ENCODE results near the gene CEP192. TPM values are rescaled to one million over a fixed set of nuclear protein-coding genes. Genes with fewer than 3 reads are reported as not detected.

CEP192 gene
- total RNA-seq, 1 donor from 2014 or later = 13.9 TPM

DNA sequence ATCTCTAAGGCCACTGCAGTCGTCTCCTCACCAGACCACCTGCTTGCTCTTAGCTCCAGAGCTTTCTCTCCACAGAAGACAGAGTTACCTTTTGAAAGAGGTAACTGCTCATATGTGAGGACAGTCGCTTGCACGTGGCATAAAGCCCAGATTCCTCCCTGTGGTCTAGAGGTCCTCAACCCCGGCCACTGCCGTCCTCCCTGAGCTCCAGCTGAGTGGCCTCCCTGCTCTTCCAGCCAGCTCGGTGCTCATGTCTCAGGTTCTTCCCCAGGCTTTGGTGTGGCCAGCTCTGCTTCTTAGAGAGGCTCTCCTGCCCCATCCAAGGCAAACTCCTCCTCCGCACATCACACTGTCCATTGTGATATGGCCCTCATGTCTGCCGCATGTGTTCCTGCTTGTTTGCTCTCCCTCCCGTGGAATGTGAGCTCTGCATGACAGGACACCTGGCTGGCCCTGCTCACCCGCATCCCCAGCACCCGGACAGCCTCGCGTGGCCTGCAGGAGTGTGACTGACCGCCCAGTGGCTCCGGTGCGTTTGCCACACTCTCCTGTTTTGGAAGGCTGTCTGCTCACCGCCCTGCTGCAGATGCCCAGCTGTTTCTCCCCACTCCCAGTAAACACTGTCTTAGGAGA is 135.9 kb downstream of the CEP192 start:
- no peak for TF ChIP-seq EZH2 (IDR thresholded peaks at IDR 0.05; ENCODE audit: insufficient read depth, low read length)
- TF ChIP-seq, protein P1, sequence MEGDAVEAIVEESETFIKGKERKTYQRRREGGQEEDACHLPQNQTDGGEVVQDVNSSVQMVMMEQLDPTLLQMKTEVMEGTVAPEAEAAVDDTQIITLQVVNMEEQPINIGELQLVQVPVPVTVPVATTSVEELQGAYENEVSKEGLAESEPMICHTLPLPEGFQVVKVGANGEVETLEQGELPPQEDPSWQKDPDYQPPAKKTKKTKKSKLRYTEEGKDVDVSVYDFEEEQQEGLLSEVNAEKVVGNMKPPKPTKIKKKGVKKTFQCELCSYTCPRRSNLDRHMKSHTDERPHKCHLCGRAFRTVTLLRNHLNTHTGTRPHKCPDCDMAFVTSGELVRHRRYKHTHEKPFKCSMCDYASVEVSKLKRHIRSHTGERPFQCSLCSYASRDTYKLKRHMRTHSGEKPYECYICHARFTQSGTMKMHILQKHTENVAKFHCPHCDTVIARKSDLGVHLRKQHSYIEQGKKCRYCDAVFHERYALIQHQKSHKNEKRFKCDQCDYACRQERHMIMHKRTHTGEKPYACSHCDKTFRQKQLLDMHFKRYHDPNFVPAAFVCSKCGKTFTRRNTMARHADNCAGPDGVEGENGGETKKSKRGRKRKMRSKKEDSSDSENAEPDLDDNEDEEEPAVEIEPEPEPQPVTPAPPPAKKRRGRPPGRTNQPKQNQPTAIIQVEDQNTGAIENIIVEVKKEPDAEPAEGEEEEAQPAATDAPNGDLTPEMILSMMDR (IDR thresholded peaks at IDR 0.05; ENCODE audit: insufficient read depth, low read depth, low read length) = no peak
- no peak for FAIRE-seq
- no peak overlapping the region for H3K4me3 ChIP-seq (ENCODE audit: insufficient read depth, low read depth, low read length)
- no peaks in the 10 kb centered on the region for H3K9me3 ChIP-seq (ENCODE audit: insufficient read depth, low read depth, low read length)
- no peak overlapping the region for H3K27ac Mint-ChIP-seq (ENCODE audit: unreplicated experiment)
- no peaks in the 10 kb centered on the region for H3K79me2 ChIP-seq (ENCODE audit: insufficient read depth, low read length)
- H3K4me1 ChIP-seq (ENCODE audit: insufficient read depth, low read length) = no peaks in the 10 kb centered on the region
- no peak overlapping the region for H2AFZ ChIP-seq (ENCODE audit: low read depth, low read length)
- H3K36me3 Mint-ChIP-seq (ENCODE audit: low read depth, unreplicated experiment) = peaks cover 19% of the 10 kb centered on the region
- no peak overlapping the region for H3K27ac ChIP-seq (ENCODE audit: low read depth, low read length)
- H3K9ac ChIP-seq (ENCODE audit: low read length) = no peak overlapping the region
- no peaks in the 10 kb centered on the region for H3K27me3 Mint-ChIP-seq (ENCODE audit: low read depth, unreplicated experiment)
- DNase-seq (ENCODE audit: low read depth) = no peak
- no peaks in the 10 kb centered on the region for H3K4me1 Mint-ChIP-seq (ENCODE audit: low read depth, unreplicated experiment)
- H4K20me1 ChIP-seq (ENCODE audit: insufficient read depth, low read length) = no peaks in the 10 kb centered on the region
- no peaks in the 10 kb centered on the region for H3K27me3 ChIP-seq (ENCODE audit: insufficient read depth, low read length)
- no peaks in the 10 kb centered on the region for H3K36me3 ChIP-seq (ENCODE audit: insufficient read depth, low read length)
- no peak overlapping the region for H3K4me3 Mint-ChIP-seq (ENCODE audit: unreplicated experiment)
- no peaks in the 10 kb centered on the region for H3K9me3 Mint-ChIP-seq (ENCODE audit: unreplicated experiment)
- no peak overlapping the region for H3K4me2 ChIP-seq (ENCODE audit: low read length)

DNA sequence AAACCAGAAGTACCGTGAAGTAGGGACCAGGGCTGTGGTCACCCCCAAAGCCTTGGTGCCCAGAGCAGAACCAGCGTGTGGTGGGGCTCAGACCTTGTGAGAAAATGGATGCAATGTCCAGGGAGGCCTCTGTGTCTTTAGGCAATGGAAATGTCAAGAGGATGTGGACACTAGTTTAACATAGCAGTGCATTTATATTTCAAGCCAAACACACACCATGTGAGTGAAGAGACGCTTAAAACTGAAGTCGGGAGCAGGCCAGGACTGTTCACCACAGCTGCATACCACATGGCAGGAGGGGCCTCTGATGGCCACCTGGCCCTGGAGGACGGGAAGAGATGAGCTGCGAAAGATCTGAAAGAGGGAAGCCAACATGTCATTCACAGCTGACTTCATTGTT is 140.1 kb downstream of the CEP192 start:
- Histone ChIP-seq H3K36me3 (ENCODE audit: insufficient read depth, low read length) (no peaks in the 10 kb centered on the region), H2AFZ (ENCODE audit: low read depth, low read length) (no peak overlapping the region), H3K4me1 (ENCODE audit: insufficient read depth, low read length) (peaks cover 4% of the 10 kb centered on the region), H3K9ac (ENCODE audit: low read length) (no peak overlapping the region), H3K9me3 (ENCODE audit: insufficient read depth, low read depth, low read length) (no peaks in the 10 kb centered on the region), H4K20me1 (ENCODE audit: insufficient read depth, low read length) (no peaks in the 10 kb centered on the region), H3K27ac (ENCODE audit: low read depth, low read length) (no peak overlapping the region), H3K79me2 (ENCODE audit: insufficient read depth, low read length) (no peaks in the 10 kb centered on the region), H3K4me3 (ENCODE audit: insufficient read depth, low read depth, low read length) (no peak overlapping the region), H3K27me3 (ENCODE audit: insufficient read depth, low read length) (peaks cover 3% of the 10 kb centered on the region), H3K4me2 (ENCODE audit: low read length) (no peak overlapping the region)
- Mint-ChIP-seq H3K27ac (ENCODE audit: unreplicated experiment) (no peak overlapping the region), H3K4me1 (ENCODE audit: low read depth, unreplicated experiment) (no peaks in the 10 kb centered on the region), H3K27me3 (ENCODE audit: low read depth, unreplicated experiment) (no peaks in the 10 kb centered on the region), H3K36me3 (ENCODE audit: low read depth, unreplicated experiment) (peaks cover 19% of the 10 kb centered on the region), H3K4me3 (ENCODE audit: unreplicated experiment) (no peak overlapping the region), H3K9me3 (ENCODE audit: unreplicated experiment) (peaks cover 8% of the 10 kb centered on the region)
- DNase-seq (ENCODE audit: low read depth) (no peak), FAIRE-seq (no peak)
- TF ChIP-seq, protein P1 (IDR thresholded peaks at IDR 0.05; ENCODE audit: insufficient read depth, low read depth, low read length) = no peak
- no peak for TF ChIP-seq EZH2 (IDR thresholded peaks at IDR 0.05; ENCODE audit: insufficient read depth, low read length)
